Activated naive CD4-positive, alpha-beta T cell (primary cell): ENCODE measurements around the gene EBF3.

Experiments
- DNase-seq, 4 experiments: peaks; one replicate each; lab custom pipeline; 2025; lab: John Stamatoyannopoulos, UW

Gene EBF3

DNA sequence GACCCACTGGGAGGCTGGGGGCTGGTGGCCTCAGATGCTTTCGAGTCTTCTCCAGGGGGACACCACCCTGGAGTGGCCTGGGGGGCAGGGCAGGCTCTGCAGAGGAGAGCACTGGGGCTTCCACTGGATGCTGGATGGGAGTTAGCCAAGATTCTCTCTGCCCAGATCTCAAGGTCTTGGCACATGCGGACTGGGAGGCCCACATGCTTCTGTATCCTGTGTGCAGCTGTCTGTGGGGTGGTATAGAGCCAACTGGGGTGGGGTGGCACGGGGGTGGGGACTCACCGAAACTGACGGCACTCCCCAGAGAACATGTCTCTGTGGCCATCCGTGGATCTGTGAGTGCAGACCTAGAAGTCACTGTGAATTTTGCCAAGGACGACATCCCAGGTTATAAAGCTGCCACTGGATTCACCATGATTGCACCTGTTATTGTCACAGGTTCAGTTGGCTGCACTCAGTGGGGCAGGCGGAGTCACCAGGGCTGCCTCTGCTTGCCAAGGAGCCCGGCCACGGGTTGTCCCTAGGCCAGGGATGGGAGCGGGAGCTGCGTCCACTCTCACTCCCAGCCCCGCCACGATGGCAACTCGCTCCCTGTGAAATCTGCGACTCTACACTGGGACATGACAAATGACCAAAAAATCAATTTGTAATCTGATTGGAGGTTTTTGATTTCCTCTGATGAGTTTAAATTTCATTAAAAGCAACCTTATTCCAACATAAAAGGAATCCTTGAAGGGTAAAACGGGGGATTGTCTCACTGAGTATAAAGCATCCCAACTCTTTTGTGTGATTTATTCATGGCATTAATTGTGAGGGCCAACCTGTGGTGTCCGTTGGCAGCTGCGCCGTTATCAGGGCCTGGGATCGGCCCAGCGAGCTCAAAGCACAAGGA, 131.3 kb downstream of the EBF3 start:
- no peak for DNase-seq

DNA sequence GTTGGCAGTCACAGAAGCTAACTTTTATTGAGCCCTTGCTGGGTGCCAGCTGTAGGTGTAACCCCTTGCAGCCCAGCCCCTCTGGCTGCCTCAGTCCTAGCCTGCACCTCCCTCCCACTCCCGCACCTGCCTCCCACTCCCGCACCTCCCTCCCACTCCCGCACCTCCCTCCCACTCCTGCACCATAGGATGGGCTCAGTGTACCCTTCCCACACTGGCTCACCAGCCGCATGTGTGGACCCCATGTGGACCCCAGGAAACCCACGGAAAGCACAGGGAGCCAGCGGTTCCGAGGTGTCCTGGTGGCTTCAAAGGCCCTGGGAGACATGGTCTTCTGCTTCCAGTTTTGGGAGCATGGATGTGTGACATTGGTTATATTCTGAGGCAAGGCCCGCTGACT, 132.9 kb downstream of the EBF3 start:
- no peak for DNase-seq

DNA sequence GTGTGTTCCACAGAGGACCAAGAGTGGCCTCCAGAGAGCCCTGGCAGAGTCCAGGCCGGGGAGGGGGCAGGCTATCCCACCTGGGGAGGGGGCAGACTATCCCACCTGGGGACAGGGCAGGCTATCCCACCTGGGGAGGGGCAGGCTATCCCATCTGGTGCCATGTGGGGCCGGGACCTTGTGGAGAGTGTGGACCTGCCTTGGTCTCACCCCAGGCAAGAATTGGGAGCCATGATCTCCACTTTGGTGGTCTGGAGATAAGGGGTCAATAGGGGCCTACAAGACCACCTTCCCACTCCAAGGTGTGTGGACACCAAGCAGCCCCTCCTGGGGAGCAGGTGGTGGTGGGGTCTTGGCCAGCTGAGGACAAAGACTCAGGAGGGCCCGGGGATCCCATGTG, 138.2 kb downstream of the EBF3 start:
- no peak for DNase-seq

DNA sequence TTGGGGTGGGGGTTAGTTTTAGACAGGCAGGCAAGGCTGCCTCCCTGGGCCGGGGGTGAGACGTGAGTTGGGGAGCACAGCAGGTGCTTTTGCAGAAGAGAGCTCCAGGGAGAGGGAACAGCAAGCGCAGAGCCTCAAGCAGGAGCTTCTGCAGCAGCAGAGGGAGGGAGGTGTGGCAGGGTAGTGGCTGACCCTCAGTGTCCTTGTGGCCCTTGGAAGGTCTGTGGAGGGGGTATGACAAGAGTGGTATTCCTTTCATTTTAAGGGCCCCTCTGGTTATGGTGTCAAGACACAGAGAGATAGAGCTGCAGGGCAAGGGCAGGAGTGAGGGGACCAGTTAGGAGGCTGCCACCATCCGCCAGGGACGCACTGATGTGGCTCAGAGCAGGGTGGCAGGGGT, 138.9 kb downstream of the EBF3 start:
- no peak for DNase-seq

DNA sequence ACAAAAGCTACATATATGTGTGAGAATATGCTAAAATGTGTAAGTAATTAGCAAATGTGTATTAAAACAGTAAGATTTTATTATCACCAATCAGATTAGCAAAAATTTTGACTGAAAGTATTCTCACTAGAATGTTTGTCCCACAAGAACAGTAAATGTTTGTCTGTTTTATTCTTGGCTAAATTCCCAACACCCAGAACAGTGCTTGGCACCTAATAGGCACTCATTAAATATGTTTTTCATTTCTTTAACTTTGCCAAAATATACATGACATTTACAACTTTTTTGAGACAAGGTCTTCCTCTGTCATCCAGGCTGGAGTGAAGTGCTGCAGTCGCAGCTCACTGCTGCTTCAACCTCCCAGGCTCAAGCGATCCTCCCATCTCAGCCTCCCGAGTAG, 143.6 kb downstream of the EBF3 start:
- DNase-seq, result no peak

DNA sequence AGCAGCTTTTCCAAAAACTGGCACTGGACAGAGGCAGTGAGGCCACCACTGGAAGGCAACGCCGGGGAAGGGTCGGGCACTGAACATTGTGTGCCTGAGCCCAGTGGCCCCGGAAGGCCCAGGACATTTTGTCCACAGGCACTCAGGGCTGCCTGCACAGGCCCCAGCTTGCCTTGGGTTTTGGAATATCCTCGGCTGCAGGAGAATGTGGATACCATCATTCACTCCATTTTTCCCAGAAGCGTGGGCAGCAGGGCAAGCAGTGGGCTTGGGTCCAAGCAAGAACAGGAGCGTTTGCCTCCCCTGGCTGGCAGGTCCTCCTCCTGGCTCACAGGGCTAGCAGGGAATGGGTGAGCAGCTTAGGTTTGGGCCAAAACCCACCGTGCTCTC, 147.4 kb downstream of the EBF3 start:
- DNase-seq, result no peak

DNA sequence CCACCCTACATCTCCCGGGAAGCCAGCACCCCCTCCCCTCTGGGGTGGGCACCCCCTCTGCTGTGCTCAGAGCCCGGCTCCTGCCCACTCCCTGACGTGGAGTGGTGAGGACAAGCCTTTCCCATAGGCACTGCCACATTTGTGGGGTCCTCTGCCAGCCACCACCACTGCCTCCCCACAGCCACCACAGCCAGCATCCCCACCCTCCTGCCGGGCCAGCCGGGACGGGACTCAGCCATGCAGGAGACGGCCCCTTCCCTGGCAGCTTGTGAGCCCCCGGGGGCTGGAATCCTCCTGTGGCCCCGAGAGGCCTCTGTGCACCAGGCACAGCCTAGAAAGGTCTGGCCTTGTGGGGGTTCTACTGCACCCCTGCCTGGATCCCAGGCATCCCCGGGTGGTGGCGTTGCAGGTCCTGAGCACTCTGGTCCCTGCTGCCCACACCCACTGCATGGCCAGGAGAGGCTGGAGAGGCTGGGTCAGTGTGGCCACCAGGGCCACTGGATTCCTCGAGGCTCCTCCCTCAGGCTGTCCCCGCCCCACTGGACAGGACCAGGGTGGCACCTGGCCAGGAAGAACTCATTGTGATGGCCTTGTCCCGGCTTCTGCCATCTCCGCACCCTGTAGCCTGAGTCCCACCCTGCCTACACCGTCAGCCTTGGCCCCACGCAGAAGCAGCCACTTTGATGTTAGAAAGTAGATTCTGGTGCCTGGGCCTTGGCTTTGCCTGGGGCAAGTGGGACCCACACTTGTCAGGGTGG, 148.0 kb downstream of the EBF3 start:
- no peak for DNase-seq

DNA sequence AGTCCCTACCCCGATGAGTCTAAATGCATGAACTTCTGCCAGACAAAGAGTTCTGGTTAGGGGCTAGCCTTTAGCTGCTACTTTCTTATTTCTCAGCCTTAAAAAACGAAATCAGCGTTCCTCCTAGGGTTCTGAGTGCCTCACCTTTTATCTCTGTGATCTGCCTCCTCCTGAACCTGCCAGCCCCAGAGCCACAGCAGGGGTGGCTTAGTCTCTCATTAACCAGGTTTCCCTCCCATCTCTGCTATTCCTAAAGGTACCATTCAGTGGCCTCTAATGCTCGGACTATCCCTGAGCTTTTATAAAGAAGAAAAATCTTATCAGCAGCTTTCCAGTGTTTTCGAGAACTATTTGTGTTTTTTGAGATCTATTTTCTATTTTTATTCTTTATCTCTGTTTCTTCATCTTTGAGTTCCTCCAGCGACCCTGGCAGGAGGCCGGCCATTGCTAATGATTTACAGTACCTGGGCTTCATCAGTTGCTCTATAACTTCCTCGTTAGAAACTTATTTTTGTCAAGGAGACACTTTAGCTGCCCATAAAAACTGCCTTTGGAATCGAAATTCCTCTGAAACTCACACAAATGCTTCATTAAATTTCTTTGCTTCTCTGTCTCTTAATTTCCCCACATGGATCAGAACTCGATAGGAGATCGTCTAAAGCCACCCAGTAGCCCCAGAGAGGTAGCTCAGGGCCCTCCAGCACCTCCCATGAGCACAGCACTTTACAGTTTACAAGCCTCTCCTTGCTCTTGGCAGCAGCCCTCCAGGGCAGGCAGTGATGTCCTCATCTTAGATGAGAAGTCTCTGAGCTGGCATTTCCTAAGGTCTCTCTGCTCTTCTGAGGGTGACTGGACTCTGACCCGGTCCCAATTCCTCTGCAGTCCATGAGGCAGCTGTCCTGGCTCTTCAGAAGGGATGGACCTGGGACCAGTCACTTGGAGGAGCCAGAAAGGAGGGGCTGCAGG, 149.1 kb downstream of the EBF3 start:
- DNase-seq, result no peak

DNA sequence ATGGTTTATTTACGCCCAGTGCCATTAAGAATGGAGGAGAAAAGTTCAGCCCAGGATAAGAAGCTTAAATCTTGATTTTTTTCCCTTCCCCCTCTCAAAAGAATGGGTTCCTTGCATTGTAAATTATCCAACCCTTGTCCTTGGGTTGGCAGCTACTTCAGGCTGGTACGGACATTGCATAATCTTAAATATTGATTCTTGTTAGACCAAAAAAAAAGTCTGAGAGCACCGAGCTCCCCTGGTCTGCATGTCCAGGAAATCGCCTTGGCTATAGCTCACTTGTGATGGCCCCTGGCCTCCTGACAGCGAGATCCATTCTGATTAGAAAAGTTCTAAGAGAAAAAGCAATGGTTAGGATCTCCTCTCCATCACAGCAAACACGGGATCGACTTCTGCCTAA, 151.7 kb downstream of the EBF3 start:
- DNase-seq, result no peak

DNA sequence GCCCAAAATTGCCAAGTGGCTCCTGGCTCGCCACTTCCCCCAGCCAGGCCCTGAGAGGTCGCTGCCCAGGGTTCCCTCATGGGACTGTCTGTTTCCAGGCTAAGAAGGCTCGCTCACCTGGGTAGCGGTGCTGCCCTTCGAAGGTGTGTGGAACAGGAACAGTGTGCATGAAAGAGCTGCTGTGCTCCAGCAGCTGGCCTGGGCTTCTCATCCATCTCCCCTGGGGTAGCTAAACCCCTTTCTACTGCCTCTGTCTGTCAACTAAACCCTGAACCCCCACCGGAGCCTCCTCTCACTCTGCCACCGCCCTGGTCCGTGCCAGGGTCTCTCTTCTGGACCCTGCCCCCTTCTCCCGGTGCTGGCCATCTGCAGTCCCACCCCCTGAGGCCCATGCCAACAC, 152.9 kb downstream of the EBF3 start:
- DNase-seq, result no peak

DNA sequence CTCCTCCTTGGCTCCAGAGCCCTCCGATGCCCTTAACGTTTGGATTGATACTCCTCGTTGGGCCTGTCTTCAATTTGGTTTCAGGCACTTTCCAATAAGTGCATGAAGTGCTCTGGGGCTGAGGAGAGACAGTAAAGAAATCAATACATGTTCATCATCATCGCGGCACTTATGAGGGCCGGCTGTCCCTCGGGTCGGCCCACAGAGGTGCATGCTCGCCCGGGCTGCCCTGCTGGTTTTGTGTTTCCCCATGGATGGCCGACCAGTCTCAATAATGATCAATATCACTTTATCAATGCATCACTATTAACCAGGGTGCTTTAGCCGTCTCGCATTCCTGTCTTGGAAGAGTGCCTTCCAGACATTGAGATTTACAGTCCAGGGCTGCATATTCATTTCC, 154.2 kb downstream of the EBF3 start:
- no peak for DNase-seq

DNA sequence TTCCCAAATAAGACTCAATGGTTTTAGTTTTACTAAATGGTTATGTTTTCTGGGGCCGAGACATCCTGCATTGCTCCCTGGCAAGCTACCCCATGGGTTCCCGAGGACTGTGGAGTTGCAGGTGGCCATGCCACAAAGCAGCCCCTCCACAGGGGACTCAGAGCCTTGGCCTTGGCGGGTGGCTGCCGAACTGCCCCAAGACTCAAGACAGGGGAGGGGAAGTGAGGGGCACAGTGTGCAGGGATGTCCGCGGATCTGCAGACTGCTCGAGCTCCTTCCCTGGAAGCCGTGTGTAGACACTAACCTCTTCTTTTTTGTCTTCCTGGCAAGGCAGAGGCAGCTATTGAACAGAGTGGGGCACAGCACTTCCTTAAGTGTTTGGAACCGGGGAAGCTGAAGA, 154.6 kb downstream of the EBF3 start:
- DNase-seq, result no peak

DNA sequence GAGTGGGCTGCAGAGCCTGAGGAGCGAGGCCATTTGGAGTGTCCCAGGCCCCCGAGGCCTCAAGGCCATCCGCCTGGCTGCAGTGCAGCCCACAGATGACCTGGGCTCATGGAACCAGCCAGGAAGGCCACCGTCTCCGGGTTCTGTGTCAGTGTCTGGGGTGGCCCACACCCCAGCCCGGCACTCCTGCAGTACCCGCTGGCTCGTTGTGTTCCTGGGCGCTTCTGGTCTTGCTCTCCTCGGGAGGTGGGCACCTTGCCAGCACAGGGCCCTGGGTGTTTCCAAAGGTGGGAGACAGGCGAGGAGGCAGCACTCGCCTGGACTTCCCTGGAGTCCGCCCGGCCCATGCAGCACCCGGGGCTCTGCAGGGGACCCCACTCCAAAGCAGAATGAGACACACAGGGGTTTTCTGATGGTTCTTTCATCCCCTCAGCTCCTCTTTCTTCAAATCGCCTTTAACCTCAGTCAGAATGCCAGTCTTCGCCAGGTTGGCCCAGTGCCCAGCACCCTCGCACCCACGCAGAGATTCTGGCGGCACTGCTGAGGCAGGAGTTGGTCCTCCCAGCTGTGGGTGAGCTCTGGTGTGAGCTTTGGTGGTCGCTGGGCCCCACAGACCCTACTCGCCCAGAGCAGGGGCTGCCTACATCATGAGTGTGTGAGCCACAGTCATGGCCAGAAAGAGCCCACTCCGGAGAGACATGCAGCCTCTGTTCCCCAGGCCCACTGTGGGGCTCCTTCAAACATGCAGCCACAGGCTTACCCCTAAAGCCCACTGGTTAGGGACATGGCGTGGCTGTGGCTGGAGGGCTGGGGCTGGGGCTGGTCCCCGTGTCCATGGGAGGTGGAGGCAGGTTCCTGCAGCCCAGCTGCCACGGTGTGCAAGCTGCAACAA, 155.7 kb downstream of the EBF3 start:
- no peak for DNase-seq

DNA sequence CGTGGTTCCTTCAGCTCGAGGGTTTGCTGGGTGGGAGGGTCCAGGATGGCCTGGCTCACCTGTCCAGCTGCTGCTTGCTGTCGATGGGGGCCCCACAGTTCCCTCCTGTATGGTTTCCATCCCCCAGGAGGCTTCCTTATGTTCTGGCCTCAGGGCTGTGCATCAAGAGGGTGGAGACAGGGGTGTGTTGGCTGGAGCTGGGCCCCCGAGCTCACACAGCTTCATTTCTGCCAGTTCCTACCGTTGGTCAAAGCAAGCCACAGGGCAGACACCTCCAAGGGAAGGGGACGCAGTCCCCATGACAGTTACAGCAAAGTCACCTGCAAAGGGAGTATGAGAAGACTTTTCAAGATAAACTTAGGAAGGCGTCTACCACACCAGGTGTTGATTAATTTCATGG, 156.9 kb downstream of the EBF3 start:
- no peak for DNase-seq

DNA sequence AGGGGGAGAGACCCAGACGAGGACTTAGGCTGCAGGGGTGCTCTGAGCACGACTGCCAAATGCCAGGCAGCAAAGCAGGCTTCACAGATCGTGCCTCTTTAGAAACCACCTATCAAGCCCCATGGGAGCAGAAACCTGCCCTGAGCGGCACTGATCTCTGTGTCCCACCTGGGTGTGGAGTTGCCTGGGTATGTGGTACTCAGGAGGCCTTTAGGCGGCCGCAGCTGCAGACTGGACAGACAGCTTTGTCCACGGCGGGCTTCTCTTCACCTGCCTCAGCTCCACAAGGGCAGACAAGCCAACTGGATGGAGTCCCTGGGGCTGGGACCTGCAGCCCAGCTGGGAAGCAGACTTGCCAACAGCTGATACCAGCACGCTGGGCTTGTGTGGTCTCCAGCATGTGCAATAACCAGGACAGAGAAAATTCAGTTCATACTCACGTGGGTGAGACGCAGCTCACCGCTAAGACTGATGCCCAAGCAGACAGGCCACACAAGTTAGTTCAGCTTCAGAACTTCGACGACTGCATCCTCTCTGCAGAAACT, 163.2 kb downstream of the EBF3 start:
- no peak for DNase-seq

DNA sequence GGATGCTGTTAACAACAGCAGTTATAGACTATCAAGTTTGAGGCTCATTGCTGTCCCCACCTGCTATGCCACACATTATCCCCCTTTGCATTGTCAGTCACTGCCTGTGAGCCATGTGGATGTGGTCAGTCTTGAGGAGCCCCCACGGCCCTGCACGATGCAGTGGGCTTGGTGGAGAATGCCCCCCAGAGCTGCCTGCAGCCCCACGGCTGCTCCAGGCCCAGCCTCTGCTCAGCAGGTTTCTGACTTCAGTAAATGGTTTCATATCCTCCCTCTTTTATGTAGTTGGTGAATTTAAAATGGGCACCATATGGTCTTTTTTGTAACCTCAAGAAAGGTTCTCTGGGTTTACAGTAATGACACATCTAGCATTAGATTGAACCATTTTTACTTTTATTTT, 164.1 kb downstream of the EBF3 start:
- DNase-seq, result no peak

DNA sequence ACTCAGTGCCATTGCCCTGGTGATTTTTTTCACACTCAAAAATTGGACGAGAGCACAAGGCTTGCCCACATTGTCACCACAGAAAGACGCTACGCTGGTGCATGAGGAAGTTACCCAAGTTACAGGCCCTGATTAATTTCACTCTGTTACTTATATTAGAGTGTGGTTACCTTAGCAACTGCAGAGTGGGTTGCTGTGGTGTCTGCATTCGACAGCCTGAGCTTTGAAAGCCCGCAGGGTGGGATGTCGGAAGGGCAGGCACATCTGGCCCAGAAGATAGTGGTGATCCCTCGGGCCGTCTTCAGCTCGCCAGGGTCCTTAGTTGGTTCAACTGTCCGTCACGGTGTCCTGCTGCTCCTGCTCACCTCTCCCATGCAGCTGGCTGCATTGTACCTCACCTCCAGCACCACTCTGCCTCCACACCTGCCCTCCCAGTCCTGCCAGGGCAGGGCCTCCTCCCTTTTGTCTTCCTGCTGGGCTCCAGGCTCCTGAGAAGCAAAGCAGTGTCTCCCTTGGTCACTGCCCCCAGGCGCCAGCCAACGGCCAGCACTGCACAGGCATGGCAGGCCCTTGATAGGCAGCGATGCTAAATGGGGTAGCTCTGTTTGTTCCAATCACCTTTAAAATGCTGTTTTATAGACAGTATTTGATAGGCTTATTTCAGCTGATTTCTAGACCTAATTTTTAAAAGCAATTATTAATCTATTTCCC, 167.2 kb downstream of the EBF3 start:
- DNase-seq, result no peak

DNA sequence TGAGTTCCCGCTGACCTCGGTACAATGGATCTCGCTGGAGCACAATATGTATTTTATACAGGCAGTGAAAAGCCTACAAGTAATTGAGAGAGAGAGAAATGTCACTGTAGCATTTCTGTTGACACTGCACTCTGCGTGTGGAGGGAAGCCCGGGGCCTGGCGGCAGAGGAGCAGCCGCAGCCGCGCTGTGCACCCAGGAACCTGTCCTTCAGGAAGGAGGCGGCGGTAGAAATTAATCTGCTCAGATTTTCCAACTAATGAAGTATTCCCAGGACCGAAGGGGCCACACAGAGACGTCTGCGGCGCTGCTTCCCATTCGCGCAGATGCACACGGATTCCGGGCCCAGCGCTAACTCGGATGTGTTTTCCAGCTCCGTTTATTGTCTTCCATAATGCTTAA, 170.1 kb downstream of the EBF3 start:
- DNase-seq, result no peak

DNA sequence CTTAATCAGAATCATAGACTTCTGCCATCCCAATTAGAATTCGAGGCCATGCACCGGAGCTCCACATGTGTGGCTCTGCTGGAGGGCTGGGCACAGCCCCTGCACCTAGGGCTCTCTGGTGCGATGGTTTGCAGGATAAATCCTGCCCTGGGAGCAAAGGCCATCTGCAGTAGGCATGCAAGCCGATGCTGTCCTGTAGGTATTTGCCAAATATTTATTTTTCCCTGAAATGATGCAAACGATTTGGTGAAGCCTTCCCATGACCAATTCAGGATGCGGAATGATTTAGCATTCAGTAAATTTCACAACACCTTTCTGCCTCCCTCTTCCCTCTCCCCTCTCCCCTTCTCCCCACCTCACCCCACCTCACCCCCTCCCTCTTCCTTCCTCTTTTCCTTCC, 170.6 kb downstream of the EBF3 start:
- no peak for DNase-seq

DNA sequence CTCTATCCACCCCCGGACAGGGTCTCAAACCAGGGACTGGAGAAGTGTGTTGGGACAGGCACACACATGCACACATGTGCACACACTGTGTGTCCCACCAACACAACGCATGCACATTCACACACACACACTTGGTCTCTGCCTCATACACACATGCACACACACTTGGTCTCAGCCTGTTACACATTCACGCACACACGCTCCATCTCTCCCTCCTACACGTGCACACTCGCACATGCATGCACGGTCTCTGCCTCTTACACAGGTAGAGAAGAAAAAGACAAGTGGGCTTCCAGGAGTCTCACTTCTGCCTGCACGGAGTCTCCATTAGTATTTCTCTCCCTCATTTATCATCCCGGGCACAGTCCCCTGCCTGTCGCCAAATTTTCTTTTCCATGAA, 171.2 kb downstream of the EBF3 start:
- DNase-seq, result no peak
